ENCODE data around the gene WFDC5. TPM values are rescaled to one million over a fixed set of nuclear protein-coding genes. Genes with fewer than 3 reads are reported as not detected.

The WFDC5 gene
- total RNA-seq, 4 donors from 2014 or later, result not detected

DNA sequence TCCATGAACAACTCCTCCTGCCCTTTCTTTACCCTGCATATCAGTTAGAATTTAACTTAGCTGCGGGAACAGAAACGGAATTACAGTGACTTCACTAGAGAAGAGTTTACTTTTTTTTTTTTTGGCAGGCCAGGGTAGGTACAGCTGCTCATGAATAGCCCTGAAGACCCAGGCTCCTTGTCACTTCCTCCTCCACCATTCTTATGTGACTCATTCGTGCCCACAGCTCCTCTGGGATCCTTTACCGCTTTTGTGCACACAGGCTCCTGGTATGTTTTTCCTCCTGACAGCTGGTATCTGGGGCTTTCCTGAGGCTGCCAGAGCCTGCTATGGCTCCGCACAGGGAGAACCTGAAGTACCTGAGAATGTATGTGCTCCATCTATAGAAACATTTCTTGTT is 10.2 kb downstream of the WFDC5 start:
- no peak overlapping the region for H3K27ac ChIP-seq
- H3K4me1 ChIP-seq, result peaks cover 0 to 6% (median 4%) of the 10 kb centered on the region in 4 donors
- intact Hi-C loops (cut with DNase I; ENCODE audit: low total_unique reads) (no loop called here), in situ Hi-C loops (cut with MboI; ENCODE audit: low pct_ligation_motif_present in 1 of 4, low pct_unique_long_range_greater_than_20kb in 1 of 4, low sequenced_read_pairs in 3 of 4) (loop anchor here in 1 of 4 donors (25.0 kb wide), 1 partner anchor 183 kb away; no protein-coding TSS in a partner anchor)
- WGBS, 2 donors (ENCODE audit: low coverage in 1 of 2), result 30 to 45% methylated on average over 3 to 5 of the region's 5 CpGs
- no peak for DNase-seq
- H3K27me3 ChIP-seq, result peaks cover 28% of the 10 kb centered on the region
- no peak overlapping the region for H3K4me3 ChIP-seq
- TF ChIP-seq EP300 (IDR thresholded peaks at IDR 0.05; ENCODE audit: low read depth), result no peak
- no peak for TF ChIP-seq POLR2AphosphoS5 (IDR thresholded peaks at IDR 0.05)
- no peak for TF ChIP-seq POLR2A (IDR thresholded peaks at IDR 0.05)
- TF ChIP-seq, protein P1, sequence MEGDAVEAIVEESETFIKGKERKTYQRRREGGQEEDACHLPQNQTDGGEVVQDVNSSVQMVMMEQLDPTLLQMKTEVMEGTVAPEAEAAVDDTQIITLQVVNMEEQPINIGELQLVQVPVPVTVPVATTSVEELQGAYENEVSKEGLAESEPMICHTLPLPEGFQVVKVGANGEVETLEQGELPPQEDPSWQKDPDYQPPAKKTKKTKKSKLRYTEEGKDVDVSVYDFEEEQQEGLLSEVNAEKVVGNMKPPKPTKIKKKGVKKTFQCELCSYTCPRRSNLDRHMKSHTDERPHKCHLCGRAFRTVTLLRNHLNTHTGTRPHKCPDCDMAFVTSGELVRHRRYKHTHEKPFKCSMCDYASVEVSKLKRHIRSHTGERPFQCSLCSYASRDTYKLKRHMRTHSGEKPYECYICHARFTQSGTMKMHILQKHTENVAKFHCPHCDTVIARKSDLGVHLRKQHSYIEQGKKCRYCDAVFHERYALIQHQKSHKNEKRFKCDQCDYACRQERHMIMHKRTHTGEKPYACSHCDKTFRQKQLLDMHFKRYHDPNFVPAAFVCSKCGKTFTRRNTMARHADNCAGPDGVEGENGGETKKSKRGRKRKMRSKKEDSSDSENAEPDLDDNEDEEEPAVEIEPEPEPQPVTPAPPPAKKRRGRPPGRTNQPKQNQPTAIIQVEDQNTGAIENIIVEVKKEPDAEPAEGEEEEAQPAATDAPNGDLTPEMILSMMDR (IDR thresholded peaks at IDR 0.05), result no peak
- H3K36me3 ChIP-seq, result no peaks in the 10 kb centered on the region
- no peaks in the 10 kb centered on the region for H3K9me3 ChIP-seq

DNA sequence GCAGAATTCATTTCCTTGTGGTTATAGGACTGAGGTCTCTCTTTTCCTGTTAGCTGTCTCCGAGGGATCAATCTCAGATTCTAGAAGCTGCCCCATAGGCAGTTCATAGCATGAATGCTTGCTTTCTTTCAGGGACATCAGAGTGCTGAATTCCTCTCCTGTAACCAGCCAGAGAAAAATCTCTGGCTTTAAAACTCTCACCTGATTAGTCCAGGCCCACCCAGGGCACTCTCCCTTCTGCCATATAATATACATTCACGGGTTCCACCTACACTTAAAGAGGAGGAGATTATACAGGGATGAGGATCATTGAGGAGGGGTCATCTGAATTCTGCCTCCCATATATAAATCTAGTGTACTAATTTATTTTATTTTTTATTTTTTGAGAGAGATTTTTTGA is 11.9 kb downstream of the WFDC5 start:
- Histone ChIP-seq H3K4me3 (no peak overlapping the region), H3K9me3 (no peaks in the 10 kb centered on the region), H3K36me3 (no peaks in the 10 kb centered on the region), H3K27ac (no peak overlapping the region), H3K4me1 (peaks cover 0 to 10% (median 6%) of the 10 kb centered on the region in 4 donors), H3K27me3 (peaks cover 42% of the 10 kb centered on the region)
- no peak for TF ChIP-seq EP300 (IDR thresholded peaks at IDR 0.05; ENCODE audit: low read depth)
- TF ChIP-seq POLR2A (IDR thresholded peaks at IDR 0.05), result no peak
- TF ChIP-seq, protein P1 (IDR thresholded peaks at IDR 0.05), result no peak
- no peak for TF ChIP-seq POLR2AphosphoS5 (IDR thresholded peaks at IDR 0.05)
- 78% methylated on average over 2 of the region's 2 CpGs; no CpG with 5 or more reads in 1 of the 2 donors for WGBS, 2 donors (ENCODE audit: low coverage in 1 of 2)
- in situ Hi-C loops (cut with MboI; ENCODE audit: low pct_ligation_motif_present in 1 of 4, low pct_unique_long_range_greater_than_20kb in 1 of 4, low sequenced_read_pairs in 3 of 4) (loop anchor here in 1 of 4 donors (25.0 kb wide), 1 partner anchor 184 kb away; no protein-coding TSS in a partner anchor), intact Hi-C loops (cut with DNase I; ENCODE audit: low total_unique reads) (no loop called here)
- DNase-seq, result no peak

DNA sequence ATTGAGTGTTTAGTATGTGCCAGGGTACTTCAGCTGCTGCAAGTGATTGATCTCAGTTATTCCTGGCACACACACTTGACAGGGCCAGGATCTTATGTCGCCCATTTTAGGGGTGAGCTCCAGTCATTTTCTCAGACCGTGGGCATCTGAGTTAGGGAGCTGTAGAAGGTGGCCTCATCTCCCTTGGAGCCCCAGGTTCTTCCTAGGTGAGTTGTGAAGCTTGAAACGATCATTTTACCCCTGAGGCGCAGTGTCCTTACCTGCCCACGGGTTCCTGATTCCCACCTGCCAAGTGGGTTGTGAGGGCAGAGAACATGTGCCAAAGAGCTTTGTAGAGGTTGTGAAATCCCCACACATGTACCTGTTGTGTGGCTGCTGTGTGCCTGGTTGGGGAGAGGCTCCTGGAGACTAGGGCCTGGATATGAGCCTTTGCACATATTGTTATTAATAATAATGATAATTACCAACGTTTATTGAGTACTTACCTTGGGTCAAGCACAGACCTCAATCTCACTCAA is 13.6 kb downstream of the WFDC5 start:
- DNase-seq, result no peak
- intact Hi-C loops (cut with DNase I; ENCODE audit: low total_unique reads) (no loop called here), in situ Hi-C loops (cut with MboI; ENCODE audit: low pct_ligation_motif_present in 1 of 4, low pct_unique_long_range_greater_than_20kb in 1 of 4, low sequenced_read_pairs in 3 of 4) (loop anchor here in 1 of 4 donors (25.0 kb wide), 1 partner anchor 186 kb away; no protein-coding TSS in a partner anchor)
- no peak for TF ChIP-seq POLR2A (IDR thresholded peaks at IDR 0.05)
- TF ChIP-seq, protein P1 (IDR thresholded peaks at IDR 0.05), result no peak
- no peak for TF ChIP-seq POLR2AphosphoS5 (IDR thresholded peaks at IDR 0.05)
- no peak for TF ChIP-seq EP300 (IDR thresholded peaks at IDR 0.05; ENCODE audit: low read depth)
- Histone ChIP-seq H3K36me3 (no peaks in the 10 kb centered on the region), H3K9me3 (no peaks in the 10 kb centered on the region), H3K27ac (no peak overlapping the region), H3K27me3 (peaks cover 48% of the 10 kb centered on the region), H3K4me1 (peaks cover 0 to 15% (median 10%) of the 10 kb centered on the region in 4 donors), H3K4me3 (no peak overlapping the region)
- 78% methylated on average over 6 of the region's 6 CpGs; no CpG with 5 or more reads in 1 of the 2 donors for whole genome bisulfite sequencing, 2 donors (ENCODE audit: low coverage in 1 of 2)

DNA sequence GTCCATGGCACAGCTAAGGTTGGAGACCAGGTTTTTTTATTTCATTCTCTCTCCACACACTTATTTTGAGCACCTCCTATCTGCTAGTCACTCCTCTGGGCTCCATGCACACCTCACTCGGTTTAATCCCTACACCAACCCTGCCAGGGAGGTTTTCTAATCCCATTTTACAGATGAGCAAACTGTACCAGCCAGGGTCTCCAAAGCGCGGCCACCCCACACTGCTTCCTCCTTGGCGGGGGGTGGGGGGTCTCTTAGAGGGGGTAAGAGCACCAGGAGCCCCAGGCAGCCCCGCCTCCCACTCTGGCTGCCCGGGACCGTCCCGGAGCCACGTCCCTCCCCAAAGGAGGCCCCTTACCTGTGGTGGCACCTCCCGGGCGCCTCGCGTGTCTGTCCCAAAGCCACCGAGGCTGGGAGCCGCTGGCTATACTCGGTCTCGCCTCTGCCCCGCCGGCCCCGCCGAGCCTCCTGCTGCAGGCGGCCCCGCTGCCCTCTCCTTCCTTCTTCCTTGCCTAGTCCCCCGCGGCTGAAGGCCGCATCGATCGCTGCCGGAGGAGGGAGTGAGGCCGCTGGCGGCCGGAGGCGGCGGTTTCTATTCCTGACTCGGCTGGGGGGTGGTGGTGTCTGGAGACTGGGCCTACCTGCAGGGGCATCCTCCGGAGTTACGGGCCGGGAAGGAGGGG is 14.3 kb downstream of the WFDC5 start, which contains the start of gene KCNS1:
Gene KCNS1 (minus strand): TSS at position 565 of the 683 bp plus-strand sequence. CDS start 1,891 bp downstream, outside the sequence.
- Histone ChIP-seq H3K36me3 (no peaks in the 10 kb centered on the region), H3K4me3 (peak within 1 kb of the TSS in 1 of 4 donors; percentile 6), H3K27me3 (peaks cover 53% of the 10 kb centered on the region), H3K27ac (no peak within 1 kb of the TSS), H3K9me3 (no peaks in the 10 kb centered on the region), H3K4me1 (peaks cover 0 to 15% (median 10%) of the 10 kb centered on the region in 4 donors)
- 22% methylated on average over 25 of the region's 38 CpGs; no CpG with 5 or more reads in 1 of the 2 donors for WGBS, 2 donors (ENCODE audit: low coverage in 1 of 2)
- no peak for TF ChIP-seq EP300 (IDR thresholded peaks at IDR 0.05; ENCODE audit: low read depth)
- TF ChIP-seq POLR2AphosphoS5 (IDR thresholded peaks at IDR 0.05), result no peak
- TF ChIP-seq POLR2A (IDR thresholded peaks at IDR 0.05), result no peak
- TF ChIP-seq, protein P1 (IDR thresholded peaks at IDR 0.05), result no peak
- intact Hi-C loops (cut with DNase I; ENCODE audit: low total_unique reads), result no loop called here
- in situ Hi-C loops (cut with MboI; ENCODE audit: low pct_ligation_motif_present in 1 of 4, low pct_unique_long_range_greater_than_20kb in 1 of 4, low sequenced_read_pairs in 3 of 4), result loop anchor here in 1 of 4 donors (25.0 kb wide), 1 partner anchor 187 kb away; no protein-coding TSS in a partner anchor
- no peak for DNase-seq
